ENCODE measurements around the gene ADGRD1. TPM values are rescaled to one million over a fixed set of nuclear protein-coding genes. Genes with fewer than 3 reads are reported as not detected.

ADGRD1 gene
- polyA plus RNA-seq, 1 of the 3 experiments (the other 2 are of a cell fraction), result not detected

- Histone ChIP-seq H3K27me3 (ENCODE audit: insufficient read depth) (no peaks in the 10 kb centered on the region), H3K4me2 (no peak overlapping the region), H3K79me2 (ENCODE audit: insufficient read depth) (no peaks in the 10 kb centered on the region), H4K20me1 (ENCODE audit: insufficient read depth) (no peaks in the 10 kb centered on the region), H3K27ac (ENCODE audit: low read depth in 2 of 2, low read length in 1 of 2) (no peak overlapping the region), H3K4me3 (ENCODE audit: low read depth in 2 of 2, low read length in 1 of 2) (no peak overlapping the region), H2AFZ (ENCODE audit: low read depth) (no peak overlapping the region), H3K4me1 (ENCODE audit: control insufficient read depth in 1 of 2, insufficient read depth in 2 of 2, low read depth in 1 of 2, low read length in 1 of 2) (peaks cover 0 to 39% of the 10 kb centered on the region in 2 experiments; a peak in 1 of 4 replicates), H3K36me3 (replicated peaks in 1 of 2; ENCODE audit: control insufficient read depth in 1 of 2, insufficient read depth in 2 of 2, low read length in 1 of 2) (no peaks in the 10 kb centered on the region), H3F3A (replicated peaks; ENCODE audit: insufficient read depth) (no peaks in the 10 kb centered on the region), H3K9me3 (no peaks in the 10 kb centered on the region), H3K9me2 (no peaks in the 10 kb centered on the region), H3K9ac (no peak overlapping the region)
- POLR2A ChIA-PET, result no interaction called here
- TF ChIP-seq CTCF (IDR thresholded peaks at IDR 0.05), result no peak
- no peak for TF ChIP-seq POLR2AphosphoS5 (IDR thresholded peaks at IDR 0.05; ENCODE audit: low read depth, low read length)
- no peak for TF ChIP-seq RAD21 (IDR thresholded peaks at IDR 0.05; ENCODE audit: low read length)
- TF ChIP-seq IRF3 (IDR thresholded peaks at IDR 0.05; ENCODE audit: low read depth, low read length), result no peak
- CTCF ChIA-PET, result interaction anchor here (0.9 to 6.6 kb wide), 24 partner anchors 15 to 702 kb away, joined by 3 to 164 read pairs (median 6); partner anchors contain the start of gene ADGRD1
- 60% methylated on average over 1 of the region's 20 CpGs for WGBS (ENCODE audit: low lambda C conversion rate)
- DNase-seq, result no peak
These were observed 177.5 kb downstream of the ADGRD1 start for GRCh38 chr12:131131077-131131807.

GRCh38 chr12:131131808-131132117 lies 178.1 kb downstream of the ADGRD1 start:
- H4K20me1 ChIP-seq (ENCODE audit: insufficient read depth), result no peaks in the 10 kb centered on the region
- no peak overlapping the region for H3K9ac ChIP-seq
- H3K9me3 ChIP-seq, result no peaks in the 10 kb centered on the region
- ChIA-PET CTCF (interaction anchor here (0.6 to 6.6 kb wide), 53 partner anchors 8 to 702 kb away, joined by 3 to 164 read pairs (median 4); partner anchors contain the start of gene ADGRD1), POLR2A (no interaction called here)
- no peaks in the 10 kb centered on the region for H3K27me3 ChIP-seq (ENCODE audit: insufficient read depth)
- no peaks in the 10 kb centered on the region for H3K36me3 ChIP-seq (replicated peaks in 1 of 2; ENCODE audit: control insufficient read depth in 1 of 2, insufficient read depth in 2 of 2, low read length in 1 of 2)
- no peak overlapping the region for H2AFZ ChIP-seq (ENCODE audit: low read depth)
- 56% methylated on average over 8 of the region's 10 CpGs for WGBS (ENCODE audit: low lambda C conversion rate)
- no peak overlapping the region for H3K4me2 ChIP-seq
- H3K79me2 ChIP-seq (ENCODE audit: insufficient read depth), result no peaks in the 10 kb centered on the region
- no peaks in the 10 kb centered on the region for H3F3A ChIP-seq (replicated peaks; ENCODE audit: insufficient read depth)
- no peak overlapping the region for H3K27ac ChIP-seq (ENCODE audit: low read depth in 2 of 2, low read length in 1 of 2)
- no peak for DNase-seq
- no peak overlapping the region for H3K4me3 ChIP-seq (ENCODE audit: low read depth in 2 of 2, low read length in 1 of 2)
- peaks cover 0 to 41% of the 10 kb centered on the region in 2 experiments; a peak in 1 of 4 replicates for H3K4me1 ChIP-seq (ENCODE audit: control insufficient read depth in 1 of 2, insufficient read depth in 2 of 2, low read depth in 1 of 2, low read length in 1 of 2)
- H3K9me2 ChIP-seq, result no peaks in the 10 kb centered on the region
- TF ChIP-seq GABPA (IDR thresholded peaks at IDR 0.05; ENCODE audit: low read depth) (no peak), PBX3 (IDR thresholded peaks at IDR 0.05) (no peak), JUND (IDR thresholded peaks at IDR 0.05) (no peak), YY1 (IDR thresholded peaks at IDR 0.05; ENCODE audit: low read depth) (no peak), FOXJ3 (CRISPR knock-in tag; IDR thresholded peaks at IDR 0.05) (no peak), RXRA (IDR thresholded peaks at IDR 0.05; ENCODE audit: borderline replicate concordance, low read depth) (no peak), POLR2AphosphoS5 (IDR thresholded peaks at IDR 0.05; ENCODE audit: low read depth, low read length) (no peak), EZH2phosphoT487 (IDR thresholded peaks at IDR 0.05; ENCODE audit: borderline replicate concordance, low read depth) (no peak), CTCF (IDR thresholded peaks at IDR 0.05) (no peak), EP300 (IDR thresholded peaks at IDR 0.05; ENCODE audit: borderline replicate concordance in 1 of 2, low read depth in 1 of 2, low read length in 1 of 2) (no peak), USF1 (IDR thresholded peaks at IDR 0.05; ENCODE audit: borderline replicate concordance, low read depth) (no peak), TCF12 (IDR thresholded peaks at IDR 0.05) (no peak), REST (IDR thresholded peaks at IDR 0.05; ENCODE audit: low read depth, low read length) (no peak)

Measured in SK-N-SH (cell line).